Measurements from ENCODE around the gene TCF4.
A peak's percentile ranks its signal among the peaks of the same experiment; 100 is the strongest.

Gene TCF4

GRCh38 chr18:55420665-55421307 lies 167.2 kb downstream of the TCF4 start:
- H3K4me3 ChIP-seq (ENCODE audit: low read depth, low read length): no peak overlapping the region
- no peaks in the 10 kb centered on the region for H3K9me3 ChIP-seq (ENCODE audit: control insufficient read depth, insufficient read depth, low read length)
- no peaks in the 10 kb centered on the region for H3K36me3 ChIP-seq (ENCODE audit: control insufficient read depth, insufficient read depth, low read length)
- H3K27ac ChIP-seq (ENCODE audit: low read depth, low read length): peak overlapping the region; percentile 83
- no peaks in the 10 kb centered on the region for H3K27me3 ChIP-seq (ENCODE audit: control insufficient read depth, insufficient read depth, low read length)
- H3K4me1 ChIP-seq (ENCODE audit: control insufficient read depth, insufficient read depth, low read length): peaks cover 91% of the 10 kb centered on the region
- 0 out of 2 replicates have a peak overlapping the region, but pooled peaks have one; percentile 26 for H3K9ac ChIP-seq (ENCODE audit: low read depth, low read length)

- H3K9me3 ChIP-seq (ENCODE audit: control insufficient read depth, insufficient read depth, low read length): no peaks in the 10 kb centered on the region
Measured at GRCh38 chr18:55419947-55420664, 167.9 kb downstream of the TCF4 start.

GRCh38 chr18:55419132-55419946 lies 168.7 kb downstream of the TCF4 start:
- Histone ChIP-seq H3K36me3 (ENCODE audit: control insufficient read depth, insufficient read depth, low read length) (no peaks in the 10 kb centered on the region), H3K27me3 (ENCODE audit: control insufficient read depth, insufficient read depth, low read length) (no peaks in the 10 kb centered on the region), H3K4me1 (ENCODE audit: control insufficient read depth, insufficient read depth, low read length) (peaks cover 92% of the 10 kb centered on the region), H3K4me3 (ENCODE audit: low read depth, low read length) (peak overlapping the region; percentile 35), H3K9ac (ENCODE audit: low read depth, low read length) (peak overlapping the region; percentile 26; the same call in 1 of the 2 replicates), H3K9me3 (ENCODE audit: control insufficient read depth, insufficient read depth, low read length) (no peaks in the 10 kb centered on the region), H3K27ac (ENCODE audit: low read depth, low read length) (peak overlapping the region; percentile 83)

More at GRCh38 chr18:55419947-55420664, 167.9 kb downstream of the TCF4 start:
- Histone ChIP-seq H3K4me1 (ENCODE audit: control insufficient read depth, insufficient read depth, low read length) (peaks cover 92% of the 10 kb centered on the region), H3K9ac (ENCODE audit: low read depth, low read length) (peak overlapping the region; percentile 26; the same call in 1 of the 2 replicates), H3K27me3 (ENCODE audit: control insufficient read depth, insufficient read depth, low read length) (no peaks in the 10 kb centered on the region), H3K27ac (ENCODE audit: low read depth, low read length) (peak overlapping the region; percentile 83), H3K4me3 (ENCODE audit: low read depth, low read length) (peak overlapping the region; percentile 35), H3K36me3 (ENCODE audit: control insufficient read depth, insufficient read depth, low read length) (no peaks in the 10 kb centered on the region)

- Histone ChIP-seq H3K4me1 (ENCODE audit: control insufficient read depth, insufficient read depth, low read length) (peaks cover 92% of the 10 kb centered on the region), H3K9ac (ENCODE audit: low read depth, low read length) (no peak overlapping the region), H3K27me3 (ENCODE audit: control insufficient read depth, insufficient read depth, low read length) (no peaks in the 10 kb centered on the region), H3K9me3 (ENCODE audit: control insufficient read depth, insufficient read depth, low read length) (no peaks in the 10 kb centered on the region), H3K27ac (ENCODE audit: low read depth, low read length) (no peak overlapping the region), H3K4me3 (ENCODE audit: low read depth, low read length) (no peak overlapping the region), H3K36me3 (ENCODE audit: control insufficient read depth, insufficient read depth, low read length) (no peaks in the 10 kb centered on the region)
Measured at GRCh38 chr18:55418439-55418838, 169.6 kb downstream of the TCF4 start.

GRCh38 chr18:55416791-55417190 lies 171.2 kb downstream of the TCF4 start:
- peak overlapping the region; percentile 1 for H3K27ac ChIP-seq (ENCODE audit: low read depth, low read length)
- no peaks in the 10 kb centered on the region for H3K9me3 ChIP-seq (ENCODE audit: control insufficient read depth, insufficient read depth, low read length)
- H3K36me3 ChIP-seq (ENCODE audit: control insufficient read depth, insufficient read depth, low read length): no peaks in the 10 kb centered on the region
- H3K4me3 ChIP-seq (ENCODE audit: low read depth, low read length): no peak overlapping the region
- peaks cover 78% of the 10 kb centered on the region for H3K4me1 ChIP-seq (ENCODE audit: control insufficient read depth, insufficient read depth, low read length)
- no peaks in the 10 kb centered on the region for H3K27me3 ChIP-seq (ENCODE audit: control insufficient read depth, insufficient read depth, low read length)
- H3K9ac ChIP-seq (ENCODE audit: low read depth, low read length): no peak overlapping the region

GRCh38 chr18:55415258-55415871 lies 172.6 kb downstream of the TCF4 start:
- H3K9ac ChIP-seq (ENCODE audit: low read depth, low read length): no peak overlapping the region
- H3K4me3 ChIP-seq (ENCODE audit: low read depth, low read length): no peak overlapping the region
- no peaks in the 10 kb centered on the region for H3K27me3 ChIP-seq (ENCODE audit: control insufficient read depth, insufficient read depth, low read length)
- H3K36me3 ChIP-seq (ENCODE audit: control insufficient read depth, insufficient read depth, low read length): no peaks in the 10 kb centered on the region
- H3K4me1 ChIP-seq (ENCODE audit: control insufficient read depth, insufficient read depth, low read length): peaks cover 64% of the 10 kb centered on the region
- H3K27ac ChIP-seq (ENCODE audit: low read depth, low read length): no peak overlapping the region
- H3K9me3 ChIP-seq (ENCODE audit: control insufficient read depth, insufficient read depth, low read length): no peaks in the 10 kb centered on the region

- H3K27ac ChIP-seq (ENCODE audit: low read depth, low read length): no peak overlapping the region
- H3K9me3 ChIP-seq (ENCODE audit: control insufficient read depth, insufficient read depth, low read length): no peaks in the 10 kb centered on the region
- no peaks in the 10 kb centered on the region for H3K36me3 ChIP-seq (ENCODE audit: control insufficient read depth, insufficient read depth, low read length)
- H3K4me3 ChIP-seq (ENCODE audit: low read depth, low read length): no peak overlapping the region
- no peak overlapping the region for H3K9ac ChIP-seq (ENCODE audit: low read depth, low read length)
- H3K27me3 ChIP-seq (ENCODE audit: control insufficient read depth, insufficient read depth, low read length): no peaks in the 10 kb centered on the region
- peaks cover 59% of the 10 kb centered on the region for H3K4me1 ChIP-seq (ENCODE audit: control insufficient read depth, insufficient read depth, low read length)
Measured at GRCh38 chr18:55414475-55414874, 173.5 kb downstream of the TCF4 start.

GRCh38 chr18:55413474-55413873 lies 174.5 kb downstream of the TCF4 start:
- Histone ChIP-seq H3K4me3 (ENCODE audit: low read depth, low read length) (no peak overlapping the region), H3K9me3 (ENCODE audit: control insufficient read depth, insufficient read depth, low read length) (no peaks in the 10 kb centered on the region), H3K27me3 (ENCODE audit: control insufficient read depth, insufficient read depth, low read length) (no peaks in the 10 kb centered on the region), H3K9ac (ENCODE audit: low read depth, low read length) (no peak overlapping the region), H3K4me1 (ENCODE audit: control insufficient read depth, insufficient read depth, low read length) (peaks cover 51% of the 10 kb centered on the region), H3K36me3 (ENCODE audit: control insufficient read depth, insufficient read depth, low read length) (no peaks in the 10 kb centered on the region), H3K27ac (ENCODE audit: low read depth, low read length) (no peak overlapping the region)

- H3K9me3 ChIP-seq (ENCODE audit: control insufficient read depth, insufficient read depth, low read length): no peaks in the 10 kb centered on the region
- H3K36me3 ChIP-seq (ENCODE audit: control insufficient read depth, insufficient read depth, low read length): no peaks in the 10 kb centered on the region
- H3K27ac ChIP-seq (ENCODE audit: low read depth, low read length): no peak overlapping the region
- H3K4me3 ChIP-seq (ENCODE audit: low read depth, low read length): no peak overlapping the region
- H3K9ac ChIP-seq (ENCODE audit: low read depth, low read length): no peak overlapping the region
- H3K27me3 ChIP-seq (ENCODE audit: control insufficient read depth, insufficient read depth, low read length): no peaks in the 10 kb centered on the region
- H3K4me1 ChIP-seq (ENCODE audit: control insufficient read depth, insufficient read depth, low read length): peaks cover 47% of the 10 kb centered on the region
Measured at GRCh38 chr18:55407774-55408535, 180.0 kb downstream of the TCF4 start.

- Histone ChIP-seq H3K27ac (ENCODE audit: low read depth, low read length) (no peak overlapping the region), H3K27me3 (ENCODE audit: control insufficient read depth, insufficient read depth, low read length) (no peaks in the 10 kb centered on the region), H3K36me3 (ENCODE audit: control insufficient read depth, insufficient read depth, low read length) (no peaks in the 10 kb centered on the region), H3K9me3 (ENCODE audit: control insufficient read depth, insufficient read depth, low read length) (no peaks in the 10 kb centered on the region), H3K9ac (ENCODE audit: low read depth, low read length) (no peak overlapping the region), H3K4me1 (ENCODE audit: control insufficient read depth, insufficient read depth, low read length) (peaks cover 55% of the 10 kb centered on the region), H3K4me3 (ENCODE audit: low read depth, low read length) (no peak overlapping the region)
Measured at GRCh38 chr18:55407191-55407590, 180.8 kb downstream of the TCF4 start.
